RWPE1 (cell line): ENCODE data around the gene CLASP1.

Source experiments
- CTCF ChIA-PET: fragments of 350-600 bp; sonication (Branson Sonifier 250); formaldehyde crosslinking; extraction: SDS; loops from one replicate; lab custom pipeline; 2021; lab: Yijun Ruan, JAX
- POLR2A ChIA-PET: fragments of 400-600 bp; formaldehyde crosslinking; extraction: SDS; loops from one replicate; lab custom pipeline; 2020; ENCODE audit warnings: antibody characterized with exemption; ENCODE audit not compliant: low non-redundant PET; lab: Yijun Ruan, JAX
- DNase-seq: peaks from one replicate; pipeline ENCODE4 v3.0.0; 2012; ENCODE audit warnings: low spot score
- H3K27ac ChIP-seq: fragments of 450-650 bp; 2 replicates; pipeline ENCODE4 v1.5.1; 2017
- TF ChIP-seq, protein P1 (sequence below): fragments of 450-650 bp; conservative IDR thresholded peaks from 2 replicates; pipeline ENCODE4 v1.5.1; 2017; ENCODE audit warnings: low read depth, mild to moderate bottlenecking

Gene CLASP1

DNA sequence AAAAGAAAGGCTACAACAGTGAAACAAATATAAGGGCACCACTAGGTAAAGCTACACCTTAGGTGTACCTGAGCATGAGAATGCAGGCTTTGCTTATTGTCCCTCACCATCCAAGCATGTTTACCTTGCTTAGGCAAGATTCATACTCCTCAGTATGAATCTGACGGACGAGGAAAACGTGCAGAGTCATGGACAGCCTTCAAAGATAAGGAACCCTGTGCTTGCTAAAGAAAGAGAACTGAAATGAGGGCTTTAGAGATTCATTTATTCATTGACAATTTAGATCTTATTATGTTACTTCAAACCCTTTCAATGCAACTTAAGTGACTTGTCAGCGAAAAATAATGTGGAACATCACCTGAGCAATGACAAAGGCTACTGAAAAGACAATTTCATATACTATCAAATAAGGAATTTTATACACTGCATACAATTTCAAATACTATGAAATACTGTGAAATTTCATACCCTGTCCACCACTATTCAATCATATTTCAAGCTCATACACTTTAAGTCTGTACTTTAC, 21.7 kb downstream of the CLASP1 start:
- H3K27ac ChIP-seq: no peak overlapping the region
- CTCF ChIA-PET: no interaction called here
- no peak for DNase-seq
- TF ChIP-seq, protein P1, sequence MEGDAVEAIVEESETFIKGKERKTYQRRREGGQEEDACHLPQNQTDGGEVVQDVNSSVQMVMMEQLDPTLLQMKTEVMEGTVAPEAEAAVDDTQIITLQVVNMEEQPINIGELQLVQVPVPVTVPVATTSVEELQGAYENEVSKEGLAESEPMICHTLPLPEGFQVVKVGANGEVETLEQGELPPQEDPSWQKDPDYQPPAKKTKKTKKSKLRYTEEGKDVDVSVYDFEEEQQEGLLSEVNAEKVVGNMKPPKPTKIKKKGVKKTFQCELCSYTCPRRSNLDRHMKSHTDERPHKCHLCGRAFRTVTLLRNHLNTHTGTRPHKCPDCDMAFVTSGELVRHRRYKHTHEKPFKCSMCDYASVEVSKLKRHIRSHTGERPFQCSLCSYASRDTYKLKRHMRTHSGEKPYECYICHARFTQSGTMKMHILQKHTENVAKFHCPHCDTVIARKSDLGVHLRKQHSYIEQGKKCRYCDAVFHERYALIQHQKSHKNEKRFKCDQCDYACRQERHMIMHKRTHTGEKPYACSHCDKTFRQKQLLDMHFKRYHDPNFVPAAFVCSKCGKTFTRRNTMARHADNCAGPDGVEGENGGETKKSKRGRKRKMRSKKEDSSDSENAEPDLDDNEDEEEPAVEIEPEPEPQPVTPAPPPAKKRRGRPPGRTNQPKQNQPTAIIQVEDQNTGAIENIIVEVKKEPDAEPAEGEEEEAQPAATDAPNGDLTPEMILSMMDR: no peak
- POLR2A ChIA-PET: no interaction called here

DNA sequence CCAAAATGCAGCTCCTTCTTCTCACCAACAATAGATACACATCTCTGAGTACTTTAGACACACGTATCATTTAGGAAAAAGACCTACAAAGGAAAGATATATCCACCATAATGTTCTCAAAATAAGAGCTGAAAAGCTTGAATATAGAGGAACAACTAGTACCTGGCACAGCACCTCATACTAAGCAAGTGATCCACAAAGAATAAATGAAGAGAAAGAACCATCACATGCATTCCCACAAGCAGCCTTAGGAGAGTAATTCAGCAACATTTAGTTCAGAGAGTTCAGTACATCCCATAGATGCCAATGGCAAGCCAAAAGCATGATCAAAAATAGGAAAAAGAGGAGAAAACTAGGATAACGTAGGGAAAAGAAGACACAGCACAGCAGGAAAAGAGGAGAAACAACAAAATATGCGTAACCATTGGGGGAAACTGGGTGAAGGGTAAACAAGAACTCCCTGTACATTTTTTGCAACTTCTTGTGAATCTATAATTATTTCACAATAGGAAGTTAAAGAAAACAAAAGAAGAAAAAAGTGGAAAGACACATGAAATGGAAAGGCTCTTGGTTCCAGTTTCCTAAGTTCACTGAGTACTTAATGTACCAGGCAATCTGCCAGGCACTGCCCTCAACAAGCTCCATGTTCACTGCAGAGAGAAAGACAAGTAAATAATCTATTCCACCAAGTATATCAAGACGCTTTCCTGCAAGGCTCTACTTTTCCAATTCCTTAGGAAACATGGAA, 22.3 kb downstream of the CLASP1 start:
- POLR2A ChIA-PET: interaction anchor here (0.5 kb wide), 1 partner anchor 148 kb away, joined by 6 read pairs; no protein-coding TSS in a partner anchor
- DNase-seq: no peak
- no peak overlapping the region for H3K27ac ChIP-seq
- TF ChIP-seq, protein P1: no peak
- CTCF ChIA-PET: no interaction called here

DNA sequence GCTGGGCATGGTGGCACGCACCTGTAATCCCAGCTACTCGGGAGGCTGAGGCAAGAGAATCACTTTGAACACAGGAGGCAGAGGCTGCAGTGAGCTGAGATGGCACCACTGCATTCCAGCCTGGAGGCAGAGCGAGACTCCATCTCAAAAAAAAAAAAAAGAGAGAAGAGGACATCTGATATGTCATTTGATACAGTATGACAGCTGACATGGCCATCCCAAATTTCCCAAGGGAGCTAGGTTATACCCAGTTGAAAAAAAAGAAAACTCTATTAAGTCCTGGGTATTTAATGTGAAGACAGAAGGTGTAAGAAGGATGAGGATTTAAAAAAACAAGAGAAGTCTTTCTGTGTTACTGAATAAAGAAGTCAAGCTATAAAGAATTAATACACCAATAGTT, 23.3 kb downstream of the CLASP1 start:
- no peak overlapping the region for H3K27ac ChIP-seq
- CTCF ChIA-PET: interaction anchor here (0.7 kb wide), 1 partner anchor 465 kb away, joined by 3 read pairs; no protein-coding TSS in a partner anchor
- no peak for DNase-seq
- TF ChIP-seq, protein P1: no peak
- POLR2A ChIA-PET: interaction anchor here (0.5 kb wide), 1 partner anchor 149 kb away, joined by 6 read pairs; no protein-coding TSS in a partner anchor

DNA sequence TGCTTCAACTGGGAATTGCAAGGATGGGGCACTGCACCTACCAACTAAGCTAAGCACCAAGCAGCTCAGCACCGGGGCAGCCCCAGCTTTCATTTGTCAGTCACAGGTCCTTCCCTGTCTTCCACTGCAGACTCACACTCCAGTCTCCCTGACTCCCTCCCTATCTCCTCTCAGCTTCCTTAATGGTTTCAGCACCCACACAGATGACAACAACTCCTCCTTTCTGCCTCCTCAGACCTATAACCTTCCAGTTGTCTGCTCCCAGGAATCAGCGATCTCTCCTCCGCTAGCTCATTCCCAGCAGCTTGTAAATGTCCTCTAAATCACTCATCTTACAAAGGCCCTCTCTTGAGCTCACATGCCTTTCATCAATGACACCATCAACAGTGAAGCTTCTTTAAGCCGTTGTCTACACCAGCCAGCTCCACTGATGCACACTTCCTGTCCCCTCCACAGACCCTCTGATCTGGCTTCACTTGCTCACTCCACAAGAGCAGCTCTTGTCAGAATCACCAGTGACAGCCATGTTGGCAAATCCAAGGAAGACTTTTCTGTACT, 32.1 kb downstream of the CLASP1 start:
- ChIA-PET POLR2A (no interaction called here), CTCF (no interaction called here)
- DNase-seq: no peak
- no peak overlapping the region for H3K27ac ChIP-seq
- TF ChIP-seq, protein P1: no peak

DNA sequence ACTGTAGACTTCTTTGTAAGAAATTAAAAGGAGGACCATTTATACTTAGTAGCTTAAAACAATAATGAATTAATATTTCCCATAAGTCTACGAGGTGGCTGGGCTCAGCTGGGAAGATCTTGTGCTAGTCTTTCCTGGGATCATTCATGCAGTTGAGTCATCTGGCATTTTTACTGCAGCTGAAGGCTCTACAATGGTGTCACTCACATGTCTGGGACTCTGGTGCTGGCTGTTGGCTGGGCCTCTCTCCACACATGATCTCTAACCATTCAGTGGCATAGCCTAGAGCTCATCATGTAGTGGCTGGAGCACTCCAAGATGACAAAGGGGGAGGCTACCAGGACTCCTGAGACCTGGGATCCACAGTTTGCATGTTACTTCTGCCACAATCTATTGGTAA, 35.5 kb downstream of the CLASP1 start:
- ChIA-PET POLR2A (no interaction called here), CTCF (interaction anchor here (0.6 kb wide), 1 partner anchor 239 kb away, joined by 6 read pairs; no protein-coding TSS in a partner anchor)

DNA sequence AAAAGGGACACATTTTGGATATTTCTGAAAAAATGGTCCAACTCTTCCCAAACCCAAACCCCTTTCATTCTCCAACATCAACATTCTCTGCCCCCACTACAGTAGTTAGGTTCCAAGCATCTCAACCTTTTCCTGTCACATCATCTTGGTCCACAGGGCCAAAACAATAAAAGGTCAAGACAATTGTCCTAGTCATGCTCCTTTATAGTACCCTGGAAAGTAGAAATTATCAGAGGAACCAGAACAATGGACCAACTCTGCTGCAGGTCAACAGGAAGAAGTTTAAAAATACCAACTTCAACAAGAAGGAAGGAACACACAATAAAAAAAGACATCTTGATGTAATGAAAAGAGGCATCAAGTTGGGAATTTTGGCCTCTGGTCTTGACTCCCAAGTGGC, 36.1 kb downstream of the CLASP1 start:
- H3K27ac ChIP-seq: no peak overlapping the region
- DNase-seq: no peak
- ChIA-PET POLR2A (no interaction called here), CTCF (no interaction called here)
- TF ChIP-seq, protein P1: no peak

More for the DNA sequence above, 35.5 kb downstream of the CLASP1 start:
- no peak overlapping the region for H3K27ac ChIP-seq
- TF ChIP-seq, protein P1: no peak
- DNase-seq: no peak
